Right kidney (tissue), 1 donor: Measurements from ENCODE around the gene PKD2.
"Not testable (repeated sequence)": the region's sequence is repeated elsewhere in the genome, so short reads cannot be mapped to it uniquely, and the experiment has no call there.

Experiments used
- DNase-seq: peaks from one replicate; pipeline ENCODE4 v3.0.0-alpha.2; 2016

The PKD2 gene

DNA sequence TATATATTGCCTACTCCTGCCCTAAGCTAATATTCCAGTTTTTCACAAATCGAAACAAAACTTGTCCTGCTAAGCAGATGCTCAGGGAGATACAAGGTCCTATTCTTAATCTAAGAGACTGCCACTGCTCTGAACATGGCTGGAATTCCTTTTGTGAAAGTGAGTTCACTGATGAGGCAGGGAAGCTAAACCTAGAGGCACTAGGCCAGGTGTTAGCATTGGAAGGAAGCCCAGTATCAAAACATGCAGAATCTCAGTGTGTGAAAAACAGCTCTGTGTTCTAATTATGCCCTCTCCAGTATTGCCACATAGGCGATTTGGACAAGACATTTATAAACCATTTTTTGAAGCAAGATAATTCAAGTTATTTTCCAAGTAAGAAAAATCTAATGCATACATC is 103.4 kb downstream of the PKD2 start:
- DNase-seq: no peak

DNA sequence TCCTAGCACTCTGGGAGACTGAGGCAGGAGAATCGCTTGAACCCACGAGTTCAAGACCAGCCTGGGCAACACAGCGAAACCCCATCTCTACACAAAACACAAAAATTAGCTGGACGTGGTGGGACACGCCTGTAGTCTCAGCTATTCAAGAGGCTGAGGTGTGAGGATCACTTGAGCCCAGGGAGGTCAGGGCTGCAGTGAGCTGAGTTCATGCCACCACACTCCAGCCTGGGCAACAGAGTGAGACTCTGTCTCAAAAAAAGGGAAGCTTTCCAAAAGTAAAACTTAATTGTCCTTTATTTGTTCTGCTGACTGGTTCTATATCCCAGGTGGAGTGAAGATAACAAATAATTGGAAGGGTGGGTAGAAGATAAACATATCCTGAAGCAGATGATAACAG is 105.4 kb downstream of the PKD2 start:
- no peak for DNase-seq

DNA sequence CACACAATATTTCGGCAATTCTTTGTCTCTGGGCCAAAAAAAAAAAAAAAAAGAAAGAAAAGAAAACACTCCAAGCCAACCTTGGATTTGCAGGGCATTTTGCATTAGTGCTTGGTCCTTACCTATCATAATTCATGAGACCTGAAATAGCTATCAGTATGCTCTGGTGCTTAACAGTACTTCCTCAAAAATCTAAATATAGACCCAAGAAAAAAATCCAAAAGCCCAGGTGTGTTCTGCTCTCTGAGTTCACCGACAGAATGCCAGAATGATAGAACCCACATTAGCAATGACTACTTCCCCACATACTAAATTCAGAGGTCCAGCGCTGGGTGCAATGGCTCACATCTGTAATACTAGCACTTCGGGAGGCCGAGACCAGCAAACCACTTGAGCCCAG is 108.2 kb downstream of the PKD2 start:
- DNase-seq: no peak

DNA sequence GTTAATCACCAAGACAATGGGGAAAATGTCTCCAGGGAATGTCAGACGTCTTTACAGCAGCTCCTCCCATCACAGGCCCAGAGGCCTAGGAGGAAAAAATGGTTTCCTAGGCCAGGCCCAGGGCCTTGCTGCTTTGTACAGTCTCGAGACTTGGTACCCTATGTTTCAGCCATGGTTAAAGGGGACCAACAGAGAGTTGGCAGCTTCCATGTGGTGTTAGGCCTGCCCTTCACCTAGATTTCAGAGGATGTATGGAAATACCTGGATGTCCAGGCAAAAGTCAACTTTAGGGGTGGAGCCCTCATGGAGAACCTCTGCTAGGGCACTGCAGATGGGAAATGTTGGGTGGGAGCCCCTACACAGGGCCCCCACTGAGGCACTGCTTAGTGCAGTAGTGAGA is 112.5 kb downstream of the PKD2 start:
- DNase-seq: no peak

DNA sequence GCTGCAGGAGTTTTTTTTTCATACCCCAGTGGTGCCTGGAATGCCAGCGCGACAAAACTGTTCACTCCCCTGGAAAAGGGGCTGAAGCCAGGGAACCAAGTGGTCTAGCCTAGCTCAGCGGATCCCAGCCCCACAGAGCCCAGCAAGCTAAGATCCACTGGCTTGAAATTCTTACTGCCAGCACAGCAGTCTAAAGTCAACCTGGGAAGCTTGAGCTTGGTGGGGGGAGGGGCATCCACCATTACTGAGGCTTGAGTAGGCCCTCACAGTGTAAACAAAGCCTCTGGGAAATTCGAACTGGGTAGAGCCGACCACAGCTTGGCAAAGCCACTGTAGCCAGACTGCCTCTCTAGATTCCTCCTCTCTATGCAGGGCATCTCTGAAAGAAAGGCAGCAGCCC is 114.8 kb downstream of the PKD2 start:
- not testable (repeated sequence) for DNase-seq
